GM12864 (cell line): Measurements from ENCODE around the gene PRLH.

Experiments used
- DNase-seq: peaks from one replicate; pipeline ENCODE4 v3.0.0-alpha.2; 2011; ENCODE audit warnings: low read depth
- H3K4me3 ChIP-seq: 2 replicates; pipeline ENCODE4 v1.5.1; 2011; ENCODE audit warnings: mild to moderate bottlenecking, low read depth, low read length, control low read depth
- CTCF ChIP-seq: IDR thresholded peaks from 2 replicates; pipeline ENCODE4 v1.5.1; 2011; ENCODE audit warnings: low read depth, mild to moderate bottlenecking, moderate library complexity, low read length, control low read depth, inconsistent platforms; ENCODE audit errors: missing control alignments

PRLH gene

DNA sequence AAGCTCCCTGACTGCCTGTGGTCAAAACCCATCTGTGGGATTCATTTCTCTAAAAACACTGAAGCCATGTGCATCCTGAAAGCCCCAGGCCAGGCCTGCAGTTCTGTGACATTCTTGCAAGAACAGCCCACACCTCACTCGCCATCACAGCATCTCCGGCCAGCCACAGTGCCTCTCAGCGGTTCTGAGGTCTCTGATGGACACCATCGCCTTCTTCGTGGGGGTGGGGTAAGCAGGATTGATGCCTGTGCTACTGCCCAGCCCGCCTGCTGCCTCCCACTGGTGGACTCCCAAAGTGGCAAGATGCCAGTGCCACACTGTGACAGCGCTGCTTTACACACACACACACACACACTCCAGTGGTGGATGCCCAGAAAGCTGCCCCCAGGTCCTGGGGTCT lies 5.2 kb upstream of the PRLH start:
- no peak overlapping the region for H3K4me3 ChIP-seq
- DNase-seq: no peak
- no peak for TF ChIP-seq CTCF

DNA sequence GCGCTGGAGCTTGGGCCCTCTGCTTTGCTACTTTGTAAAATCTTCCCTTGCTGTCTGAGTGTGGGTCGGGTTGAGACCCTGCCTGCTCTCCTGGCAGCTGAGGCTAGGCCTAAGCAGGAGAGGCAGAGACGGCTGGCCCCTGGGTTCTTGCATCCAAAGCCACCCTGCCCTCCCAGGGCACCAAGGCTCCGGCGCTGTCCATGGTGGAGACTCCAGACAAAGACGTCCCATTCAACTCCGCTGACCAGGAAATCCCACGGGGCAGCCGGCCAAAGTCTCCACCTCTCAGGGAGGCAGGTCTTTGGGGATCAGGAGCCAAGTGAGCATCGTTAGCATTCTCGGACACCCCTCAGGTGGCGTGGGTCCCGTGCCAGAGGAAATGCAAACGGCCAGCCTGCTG lies 2.6 kb upstream of the PRLH start:
- H3K4me3 ChIP-seq: no peak overlapping the region
- no peak for DNase-seq
- no peak for TF ChIP-seq CTCF

- no peak overlapping the region for H3K4me3 ChIP-seq
- no peak for DNase-seq
- no peak for TF ChIP-seq CTCF
Measured at GRCh38 chr2:237564526-237565131, 1.7 kb upstream of the PRLH start.

DNA sequence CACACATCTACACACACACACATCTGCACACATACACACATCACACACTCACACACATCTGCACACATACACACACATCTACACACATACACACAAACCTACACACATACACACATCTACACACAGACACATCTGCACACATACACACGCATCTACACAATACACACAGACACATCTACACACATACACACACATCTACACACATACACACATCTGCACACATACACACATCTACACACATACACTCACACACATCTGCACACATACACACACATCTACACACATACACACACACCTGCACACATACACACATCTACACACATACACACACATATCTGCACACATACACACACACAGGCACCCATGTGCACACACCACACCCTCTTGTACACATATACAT lies 400 bp upstream of the PRLH start:
- H3K4me3 ChIP-seq: no peak overlapping the region
- no peak for TF ChIP-seq CTCF
- no peak for DNase-seq

GRCh38 chr2:237567276-237568029 lies 1.1 kb downstream of the PRLH start:
- no peak for TF ChIP-seq CTCF
- no peak overlapping the region for H3K4me3 ChIP-seq
- no peak for DNase-seq

DNA sequence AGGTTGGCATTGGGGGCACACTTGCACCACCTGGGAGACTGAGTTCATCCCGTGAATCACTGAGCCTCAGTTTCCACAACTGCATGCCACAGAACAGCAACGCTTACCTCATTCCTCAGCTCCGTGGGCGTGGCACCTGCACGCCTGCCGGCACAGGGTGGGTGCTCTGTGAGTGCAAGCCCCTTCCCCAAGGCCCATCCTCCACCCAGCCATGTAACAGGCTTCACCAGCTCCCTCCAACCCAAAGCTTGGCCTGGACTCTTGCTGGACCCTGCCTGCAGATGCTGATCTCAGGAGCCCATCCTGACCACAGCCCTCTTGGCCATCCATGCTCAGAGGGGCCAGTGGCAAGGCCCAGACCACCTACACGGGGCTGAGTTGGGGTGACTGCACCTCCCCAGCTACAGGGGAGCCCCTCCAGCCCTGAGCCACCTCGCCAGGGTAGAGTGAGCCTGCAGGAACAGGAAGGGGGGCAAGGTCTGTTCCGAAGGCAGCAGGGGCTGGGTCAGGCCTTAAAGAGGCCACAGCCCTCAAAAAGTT lies 1.8 kb downstream of the PRLH start:
- no peak for DNase-seq
- TF ChIP-seq CTCF: no peak
- no peak overlapping the region for H3K4me3 ChIP-seq

DNA sequence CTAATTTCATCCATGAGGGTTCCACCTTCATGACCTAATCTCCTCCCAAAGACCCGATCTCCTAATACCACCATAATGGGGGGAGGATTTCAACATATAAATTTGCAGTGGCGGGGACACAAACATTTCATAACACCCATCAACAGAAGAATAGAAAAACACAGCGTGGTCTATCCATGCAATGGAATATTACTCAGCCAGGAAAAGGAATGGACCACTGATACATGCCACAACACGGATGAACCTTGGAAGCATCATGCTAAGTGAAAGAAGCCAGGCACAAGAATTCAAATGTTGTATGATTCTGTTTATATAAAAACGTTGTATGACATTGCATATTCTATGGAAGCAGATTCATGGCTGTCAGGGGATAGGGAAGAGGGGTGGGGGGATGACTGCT lies 2.7 kb downstream of the PRLH start:
- DNase-seq: no peak
- TF ChIP-seq CTCF: no peak
- no peak overlapping the region for H3K4me3 ChIP-seq
